GM18502 (cell line): ENCODE data around the gene BACE1.
"Not testable (repeated sequence)": the region's sequence is repeated elsewhere in the genome, so short reads cannot be mapped to it uniquely, and the experiment has no call there.

ENCODE experiments used
- ATAC-seq: cut with Tn5 transposase; IDR thresholded peaks from one replicate; pipeline ENCODE4 v1.9.1; 2021; ENCODE audit warnings: mild to moderate bottlenecking; ENCODE audit not compliant: unreplicated experiment, poor library complexity

The BACE1 gene

DNA sequence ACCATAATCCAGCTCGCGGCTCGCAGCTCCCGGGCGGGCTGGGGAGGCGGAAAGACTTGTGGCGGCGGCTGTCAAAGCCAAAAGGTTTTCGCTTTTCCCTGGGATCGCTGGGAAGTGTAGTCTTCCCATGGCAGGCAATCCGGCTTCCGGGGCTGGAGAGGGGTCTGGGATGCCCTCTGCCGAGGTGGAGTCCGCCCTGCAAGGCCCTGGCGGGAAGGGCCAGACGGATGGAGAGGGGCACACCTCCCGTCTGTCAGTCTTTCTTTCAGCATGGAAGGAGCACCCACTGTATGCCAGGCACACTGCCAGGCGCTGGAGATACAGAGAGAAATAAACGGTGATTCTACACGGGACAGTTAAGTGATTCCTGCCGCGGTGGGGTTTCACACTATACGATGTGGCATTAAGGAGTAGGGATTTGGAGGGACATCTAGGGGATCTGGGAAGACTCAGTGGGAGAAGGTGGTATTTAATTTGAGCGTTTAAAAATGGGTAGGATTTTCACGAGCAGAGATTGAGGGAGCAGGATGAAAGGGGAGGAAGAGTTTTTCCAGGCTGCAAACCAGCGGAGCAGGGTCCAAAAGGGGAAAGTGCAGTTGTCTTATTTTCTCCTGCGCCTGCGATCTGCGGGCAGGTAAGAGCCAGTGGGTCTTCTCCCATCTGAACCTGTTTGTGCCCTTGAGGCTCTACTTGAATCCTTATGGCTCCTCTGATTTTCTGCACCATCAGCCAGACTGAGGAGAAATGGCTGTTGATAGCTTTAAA is at the start of gene BACE1:
Gene BACE1, minus strand, starts transcription at position 60 of the 765 bp plus-strand sequence. CDS start 461 bp downstream, outside the sequence.
- no peak for ATAC-seq

DNA sequence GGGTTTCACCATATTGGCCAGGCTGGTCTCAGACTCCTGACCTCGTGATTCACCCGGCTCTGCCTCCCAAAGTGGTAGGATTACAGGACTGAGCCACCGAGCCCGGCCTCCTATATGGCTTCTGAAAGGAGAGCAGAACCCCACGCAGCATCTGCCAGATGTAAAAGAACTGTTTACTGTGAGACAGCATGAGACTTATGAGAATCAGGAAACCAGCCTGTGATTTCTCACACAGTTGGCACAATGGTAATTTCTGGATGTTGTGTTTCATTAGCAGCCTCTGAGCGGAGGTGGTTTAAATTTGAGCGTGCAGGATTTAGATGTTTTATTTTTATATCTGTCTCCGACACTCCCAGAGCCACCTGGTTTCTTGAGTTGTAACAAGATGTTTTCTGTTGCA is 45.4 kb upstream of the BACE1 start:
- ATAC-seq, result no peak

DNA sequence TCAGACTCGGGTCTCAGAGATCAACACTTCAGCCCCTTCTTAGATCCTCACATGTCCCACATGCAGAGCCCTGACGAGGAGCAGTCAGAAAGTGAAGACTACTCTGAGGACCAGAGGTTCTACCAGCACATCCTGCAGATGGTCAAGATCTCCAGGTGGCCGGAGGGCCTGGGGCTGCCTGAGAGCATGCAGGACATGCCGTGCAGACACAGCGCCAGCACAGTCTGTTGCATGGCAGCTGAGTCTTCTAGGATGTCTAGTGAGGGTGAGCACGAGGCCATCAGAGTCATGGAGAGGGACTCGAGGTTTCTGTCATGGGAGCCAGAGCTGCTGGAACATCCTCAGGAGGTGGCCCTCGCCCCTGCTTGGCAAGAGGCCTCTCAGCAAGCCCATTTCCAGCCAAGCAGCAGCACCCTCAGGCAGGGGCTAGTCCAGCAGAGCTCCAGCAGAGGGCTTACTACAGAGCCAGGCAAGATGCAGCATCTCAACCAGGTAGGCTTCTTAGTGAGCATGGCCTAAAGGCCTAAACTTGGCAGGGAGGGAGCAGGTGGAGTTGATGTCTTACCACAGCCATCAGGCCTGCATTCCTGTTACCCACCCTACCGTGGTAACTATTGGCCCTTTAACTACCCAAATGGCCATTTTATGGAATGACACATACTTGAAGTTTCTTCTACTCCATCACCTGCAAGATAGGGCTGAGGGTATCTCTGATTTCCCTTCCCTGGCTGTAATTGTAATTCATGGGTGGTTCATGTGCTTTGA is 40.3 kb upstream of the BACE1 start:
- ATAC-seq, result no peak

DNA sequence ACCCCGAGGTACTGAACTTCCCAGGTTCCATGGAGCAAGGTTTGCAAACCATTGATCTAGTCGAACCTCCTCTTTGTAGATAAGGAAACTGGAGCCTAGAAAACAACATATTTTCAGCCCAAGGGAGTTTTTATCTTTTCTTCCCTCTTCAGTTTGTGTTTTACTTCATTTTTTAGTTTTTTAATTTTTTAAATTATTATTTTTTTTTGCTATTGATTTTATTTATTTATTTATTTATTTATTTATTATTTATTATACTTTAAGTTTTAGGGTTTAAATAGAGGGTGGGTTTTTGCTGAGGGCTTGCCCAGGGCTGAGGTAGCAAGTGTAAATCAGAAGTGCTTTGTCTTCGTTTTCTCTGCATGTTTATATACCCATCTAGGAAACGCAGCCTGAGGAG is 38.5 kb upstream of the BACE1 start:
- ATAC-seq, result no peak

DNA sequence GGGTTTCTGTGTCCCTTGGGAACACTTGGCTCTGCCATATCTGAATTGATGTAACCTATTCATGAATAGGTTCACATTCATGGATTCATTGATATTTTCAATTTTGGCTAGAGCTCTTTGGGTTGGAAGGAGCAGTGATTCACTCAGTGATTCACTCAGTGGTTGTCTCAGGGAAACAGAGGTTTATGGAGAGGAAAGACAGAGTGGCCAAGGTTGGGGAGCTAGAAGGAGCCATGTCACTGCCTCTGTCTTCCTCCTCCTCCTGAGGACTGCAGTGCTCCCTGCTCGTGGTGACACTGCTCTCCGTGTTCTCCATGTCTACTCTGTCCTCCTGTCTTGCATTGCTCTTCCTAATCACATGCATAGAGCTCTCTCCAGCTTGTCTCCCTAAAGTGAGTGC is 29.0 kb upstream of the BACE1 start:
- no peak for ATAC-seq

DNA sequence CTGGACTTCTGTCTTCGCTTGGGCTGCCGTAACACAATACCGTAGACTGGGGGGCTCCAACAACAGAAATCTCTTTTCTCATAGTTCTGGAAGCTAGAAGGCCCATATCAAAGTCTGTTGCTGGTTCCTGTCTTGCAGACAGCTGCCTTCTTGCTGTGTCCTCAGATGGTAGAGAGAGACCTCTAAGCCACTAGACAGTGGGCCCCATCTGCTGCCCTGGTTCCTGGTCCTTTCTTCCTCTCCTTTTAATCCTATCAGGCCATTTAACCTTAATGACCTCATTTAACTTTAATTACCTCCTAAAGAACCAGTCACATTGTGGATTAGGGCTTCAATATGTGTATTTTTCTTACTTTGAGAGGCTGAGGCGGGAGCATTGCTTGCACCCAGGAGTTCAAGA is 21.0 kb upstream of the BACE1 start:
- ATAC-seq, result no peak

DNA sequence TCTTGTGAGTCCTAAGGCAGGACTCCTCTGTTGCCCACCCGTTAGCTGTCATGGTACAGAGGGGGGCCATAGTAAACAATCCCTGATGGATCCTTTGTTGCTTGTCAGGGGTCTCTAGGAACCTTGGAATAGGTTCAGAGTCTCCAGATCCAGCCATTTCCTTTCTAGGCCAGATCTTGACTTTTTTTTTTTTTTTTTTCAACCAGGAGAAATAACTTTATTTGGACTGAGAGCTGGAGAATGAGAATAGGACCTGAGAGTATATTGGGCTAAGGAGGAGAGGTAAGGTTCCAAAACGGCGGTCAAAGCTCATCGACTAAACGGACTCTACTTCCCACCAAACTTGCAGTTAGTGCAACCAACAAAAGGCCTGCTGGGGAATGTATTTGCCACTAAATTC is 19.3 kb upstream of the BACE1 start:
- no peak for ATAC-seq

DNA sequence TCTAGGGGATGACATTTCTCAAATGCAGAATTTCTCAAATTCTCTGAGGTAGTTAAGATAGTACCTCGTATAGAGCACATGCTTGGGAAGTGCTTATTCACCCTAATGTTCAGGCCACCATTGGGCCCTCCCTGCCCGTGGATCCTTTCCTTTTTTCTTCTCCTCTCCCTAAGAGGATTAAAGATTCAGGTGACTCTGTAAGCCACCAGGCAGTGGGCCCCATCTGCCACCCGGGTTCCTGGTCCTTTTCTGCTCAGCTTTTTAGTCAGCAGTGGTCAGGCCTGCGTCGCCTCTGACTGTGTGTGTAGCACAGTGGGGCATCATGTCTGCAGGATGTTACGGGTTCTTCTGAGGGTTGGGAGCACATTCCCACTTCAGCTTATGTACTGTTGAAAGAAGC is 18.8 kb upstream of the BACE1 start:
- ATAC-seq, result no peak

DNA sequence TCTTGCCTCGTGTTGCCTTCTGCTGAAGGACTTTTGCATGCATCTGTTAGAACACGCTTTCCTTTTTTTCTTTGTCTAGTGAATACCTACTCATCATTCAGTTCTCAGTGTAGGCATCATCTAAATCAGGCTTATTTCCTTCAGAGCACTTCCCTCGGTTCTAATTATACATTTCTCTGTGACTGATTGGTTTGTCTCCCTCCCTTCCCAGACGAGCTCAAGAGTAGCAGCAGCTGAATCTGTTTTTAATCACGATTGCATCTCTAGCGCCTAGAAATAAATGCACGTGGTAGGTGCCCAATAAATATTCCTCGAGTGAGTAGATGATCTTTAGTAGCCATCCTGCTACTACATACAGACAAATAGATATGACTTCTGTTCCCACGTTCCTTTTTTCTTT is 17.9 kb upstream of the BACE1 start:
- no peak for ATAC-seq

DNA sequence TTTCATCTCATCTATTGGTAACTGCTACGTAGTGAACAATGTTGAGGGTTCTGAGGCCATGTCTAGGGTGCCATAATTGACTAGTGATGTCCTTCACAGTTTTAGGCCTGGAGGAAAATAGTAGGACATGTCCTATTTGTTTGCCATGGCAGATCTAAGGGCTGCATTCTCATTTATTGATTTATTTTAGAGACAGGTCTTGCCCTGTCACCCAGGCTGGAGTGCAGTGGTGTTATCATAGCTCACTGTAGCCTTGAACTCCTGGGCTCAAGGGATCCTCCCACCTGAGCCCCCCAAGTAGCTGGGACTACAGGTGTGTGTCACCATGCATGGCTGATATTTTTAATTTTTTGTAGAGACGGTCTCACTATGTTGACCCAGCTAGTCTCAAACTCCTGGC is 16.8 kb upstream of the BACE1 start:
- no peak for ATAC-seq

DNA sequence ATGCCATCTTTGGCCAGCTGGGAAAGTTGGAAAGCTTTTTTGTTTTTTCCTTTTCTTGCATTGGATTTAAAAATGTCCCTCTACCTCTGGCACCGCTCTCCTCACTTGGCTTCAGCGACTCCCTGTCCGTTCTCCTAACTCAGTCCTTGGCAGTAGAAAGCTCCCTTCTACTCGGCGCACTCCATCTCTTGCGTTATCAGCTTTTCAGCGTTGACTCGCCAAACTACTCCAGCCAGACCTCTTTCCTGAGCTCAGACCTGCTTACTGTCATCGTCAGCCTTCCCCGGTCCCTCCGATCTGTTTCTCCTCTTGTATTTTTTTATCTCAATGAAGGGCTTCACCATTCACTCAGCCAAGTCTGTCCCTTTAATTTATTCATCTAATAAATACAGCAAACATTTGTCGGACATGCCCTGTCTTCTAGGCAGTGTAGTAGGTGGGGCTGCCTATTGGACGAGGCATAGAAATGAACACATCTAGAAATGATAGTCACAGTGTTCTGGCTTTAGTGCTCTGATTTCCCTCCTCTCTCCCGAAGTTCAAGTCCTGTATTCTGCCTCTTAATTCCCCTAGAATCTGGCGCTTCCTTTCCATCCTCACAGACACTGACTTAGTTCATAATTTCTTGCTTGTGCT is 12.4 kb upstream of the BACE1 start:
- ATAC-seq, result peak; percentile 14

DNA sequence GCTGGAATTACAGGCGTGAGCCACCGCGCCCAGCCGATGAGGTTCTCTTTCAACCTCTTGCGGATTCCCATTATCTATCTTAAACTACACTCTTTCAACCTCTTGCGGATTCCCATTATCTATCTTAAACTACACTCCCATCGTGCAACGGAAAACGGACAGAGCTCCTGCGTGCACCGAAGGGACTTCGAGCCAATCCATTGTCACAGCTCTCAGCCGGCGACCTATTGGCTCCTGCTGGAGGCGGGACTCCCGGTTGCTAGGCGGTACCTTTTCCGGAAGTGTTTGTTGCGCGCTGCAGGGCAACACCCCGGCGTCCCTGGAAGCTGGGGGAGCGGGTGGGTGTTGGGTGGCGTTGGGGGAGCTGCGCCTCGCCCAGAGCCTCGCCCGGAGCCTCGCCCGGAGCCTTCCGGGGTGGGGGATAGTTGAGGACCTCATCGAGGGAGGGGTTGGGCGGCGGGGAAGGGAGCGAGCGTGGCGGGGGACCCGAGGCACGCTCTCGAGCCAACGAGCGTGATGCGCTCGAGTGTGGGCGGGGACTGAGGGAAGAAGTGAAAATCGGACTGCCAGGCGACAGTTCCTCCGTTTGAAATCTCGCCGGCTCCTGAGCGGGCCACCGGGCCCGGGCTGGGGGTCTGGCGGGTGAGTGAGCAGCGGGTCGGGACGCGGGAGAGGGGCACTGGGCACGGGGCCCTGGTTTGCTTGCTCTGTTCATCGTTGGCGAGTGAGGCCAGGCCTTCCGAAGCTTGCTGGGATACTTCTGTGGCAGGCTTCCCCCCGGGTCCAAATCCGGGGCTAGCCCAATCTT is 11.7 kb upstream of the BACE1 start, which contains the start of gene CEP164:
Gene CEP164, plus strand, starts transcription at position 288 of the 808 bp plus-strand sequence. CDS start 10,733 bp downstream, outside the sequence.
- ATAC-seq, result peak; percentile 93

DNA sequence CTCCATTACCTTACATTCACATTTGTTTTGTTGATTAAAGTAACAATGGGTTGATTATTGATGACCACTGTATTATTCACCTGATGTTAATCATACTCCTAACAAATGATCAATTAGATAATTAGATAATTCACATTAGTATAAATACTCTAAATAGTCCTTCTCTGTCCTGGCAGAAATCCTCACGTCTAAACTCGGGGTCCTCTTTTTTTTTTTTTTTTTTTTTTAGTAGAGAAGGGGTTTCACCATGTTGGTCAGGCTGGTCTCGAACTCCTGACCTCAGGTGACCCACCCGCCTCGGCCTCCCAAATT is 11.2 kb upstream of the BACE1 start:
- not testable (repeated sequence) for ATAC-seq

DNA sequence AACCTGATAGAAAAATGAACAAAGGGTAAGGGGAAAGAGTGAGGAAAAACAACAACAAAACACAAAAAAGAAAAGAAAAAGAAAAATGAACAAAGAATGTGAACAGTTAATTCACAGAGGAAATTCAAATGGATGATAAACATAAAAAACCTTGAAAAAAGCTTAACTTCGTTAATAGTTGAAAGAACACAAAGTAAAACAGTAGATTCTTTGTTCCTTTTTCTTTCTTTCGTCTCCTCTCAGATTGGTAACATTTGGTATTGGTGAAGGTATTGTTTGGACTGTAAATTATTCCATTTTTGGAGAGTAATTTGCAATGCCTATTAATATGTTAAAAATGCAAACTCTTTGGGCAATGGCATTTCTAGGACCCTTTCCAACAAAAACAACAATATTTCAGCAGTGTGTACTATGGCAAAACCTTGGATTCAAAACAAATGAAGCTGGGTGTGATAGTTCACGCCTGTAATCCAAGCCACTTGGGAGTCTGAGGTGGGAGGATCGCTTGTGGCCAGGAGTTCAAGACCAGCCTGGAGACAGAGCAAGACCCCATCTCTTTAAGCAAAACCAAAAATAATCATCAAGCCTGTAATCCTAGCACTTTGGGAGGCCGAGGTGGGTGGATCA is 3.3 kb upstream of the BACE1 start:
- no peak for ATAC-seq

DNA sequence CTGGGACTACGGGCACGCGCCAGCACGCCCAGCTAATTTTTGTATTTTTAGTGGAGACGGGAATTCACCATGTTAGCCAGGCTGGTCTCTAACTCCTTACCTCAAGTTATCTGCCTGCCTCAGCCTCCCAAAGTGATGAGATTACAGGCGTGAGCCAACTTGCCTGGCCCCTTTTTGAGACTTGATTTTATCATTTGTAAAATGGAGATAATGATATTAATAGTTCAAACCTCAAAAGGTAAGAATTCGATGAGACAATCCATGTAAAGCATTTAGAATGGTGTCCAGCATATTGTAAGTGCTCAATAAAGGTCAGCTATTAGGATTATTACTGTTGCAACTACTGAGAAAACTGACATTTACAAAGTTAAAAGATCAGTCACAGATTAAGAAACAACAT is 2.7 kb upstream of the BACE1 start:
- no peak for ATAC-seq

DNA sequence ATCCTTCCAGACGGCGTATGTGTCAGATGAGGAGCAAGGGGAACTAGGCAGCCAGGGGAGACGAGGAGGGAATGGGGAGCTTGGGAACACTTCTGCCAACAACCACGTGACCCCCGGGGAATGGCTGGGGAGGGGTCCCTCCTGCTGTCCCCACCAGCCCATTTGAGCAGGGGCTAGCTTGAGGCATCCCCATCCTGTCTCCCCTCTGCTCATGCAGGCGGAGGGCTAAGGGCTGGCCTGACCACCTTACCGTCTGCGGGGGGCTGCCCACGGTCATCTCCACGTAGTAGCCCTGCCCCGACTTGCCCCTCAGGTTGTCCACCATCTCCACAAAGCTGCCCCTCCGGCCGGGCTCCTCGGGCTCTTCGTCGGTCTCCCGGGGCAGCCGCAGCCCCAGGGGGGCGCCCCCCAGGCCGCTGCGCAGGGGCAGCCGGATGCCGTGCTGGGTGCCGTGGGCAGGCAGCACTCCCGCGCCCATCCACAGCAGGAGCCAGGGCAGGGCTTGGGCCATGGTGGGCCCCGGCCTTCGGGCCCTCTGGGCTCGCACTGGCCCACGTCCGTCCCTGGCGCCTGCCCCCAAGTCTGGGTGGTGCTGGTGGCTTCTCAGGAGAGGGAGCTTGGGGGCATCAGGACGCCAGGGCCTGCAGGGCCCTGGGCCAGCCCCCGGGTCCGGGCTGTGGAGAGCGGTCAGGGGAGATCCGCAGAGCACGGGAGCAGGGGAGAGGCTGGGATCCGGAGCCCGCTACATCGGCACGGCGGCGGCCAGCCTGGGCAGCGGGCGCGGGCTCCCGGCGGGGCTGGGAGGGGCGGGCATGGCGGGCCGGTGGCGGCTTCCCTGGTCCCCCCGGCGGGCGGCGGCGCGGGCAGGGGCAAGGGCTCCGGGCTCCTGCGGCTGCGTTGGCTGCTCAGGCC is 515 bp downstream of the BACE1 start:
- ATAC-seq, result no peak

DNA sequence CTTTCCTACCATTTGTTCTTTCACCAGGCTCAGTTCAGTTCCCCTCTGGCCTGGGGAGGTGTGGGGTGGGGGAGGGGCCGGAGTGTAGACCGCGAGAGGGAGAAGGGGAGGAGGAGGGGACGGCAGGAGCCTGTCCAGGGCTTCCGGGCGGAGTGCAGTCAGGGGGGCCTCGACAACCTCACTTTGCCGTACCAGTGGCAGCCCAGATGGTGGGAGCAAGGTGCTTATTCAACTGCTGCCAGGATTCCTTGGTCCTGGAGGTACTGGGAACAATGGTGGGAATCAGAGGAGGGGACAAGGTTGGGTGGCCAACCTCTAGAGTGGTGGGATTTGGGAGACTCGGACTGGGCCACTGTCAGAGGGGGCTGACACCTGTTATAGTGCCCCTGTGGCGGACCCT is 1.2 kb downstream of the BACE1 start:
- ATAC-seq, result no peak

DNA sequence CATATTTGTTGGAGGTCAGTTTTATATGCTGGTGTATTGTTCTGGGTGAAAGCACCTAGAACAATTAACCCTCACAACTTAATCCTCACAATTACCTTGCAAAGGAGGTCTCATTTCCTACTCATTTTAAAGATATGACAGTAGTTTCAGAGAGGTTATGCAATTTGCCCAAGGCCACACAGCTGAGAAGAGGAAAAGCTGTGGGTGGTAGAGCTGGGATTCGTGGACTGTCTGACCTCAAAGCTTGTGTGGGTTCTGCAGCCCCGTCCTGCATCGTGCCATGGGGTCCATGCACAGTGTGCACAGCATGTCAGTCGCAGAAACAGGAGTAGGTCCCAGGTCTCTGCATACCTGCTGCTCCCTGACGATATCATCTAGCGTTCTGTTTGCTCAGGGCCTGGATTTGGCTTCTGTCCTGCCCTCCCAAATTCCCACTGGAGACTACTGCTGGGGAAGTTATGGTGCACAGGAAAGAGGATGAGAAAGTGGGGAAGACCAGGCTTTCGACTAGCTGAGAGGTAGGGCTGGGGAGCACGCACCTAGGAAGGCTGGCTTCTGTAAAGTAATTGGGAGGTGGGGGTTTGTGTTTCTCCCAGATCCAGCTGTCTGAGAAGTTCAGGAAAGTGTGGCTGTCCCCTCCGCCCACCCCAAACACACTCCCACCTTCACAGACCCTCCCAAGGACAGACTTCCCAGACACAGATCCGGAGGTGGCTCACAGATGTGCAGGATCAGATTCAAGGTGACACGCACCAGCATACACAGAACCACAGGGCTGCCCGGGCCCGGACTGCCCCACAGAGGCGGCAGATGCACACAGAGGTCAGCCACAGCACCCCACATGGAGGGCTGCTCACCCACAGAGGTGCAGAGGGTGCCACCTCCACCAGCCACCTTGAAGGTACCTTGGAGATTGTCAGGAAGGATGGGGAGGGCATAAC is 2.0 kb downstream of the BACE1 start:
- ATAC-seq, result no peak
